HG03045 (cell line): ENCODE data around the gene RPL32.
"Not testable (repeated sequence)": the region's sequence is repeated elsewhere in the genome, so short reads cannot be mapped to it uniquely, and the experiment has no call there.

ENCODE experiments used
- ATAC-seq: cut with Tn5 transposase; IDR thresholded peaks from one replicate; pipeline ENCODE4 v1.9.1; 2021; ENCODE audit warnings: mild to moderate bottlenecking, moderate library complexity; ENCODE audit not compliant: unreplicated experiment

Gene RPL32

DNA sequence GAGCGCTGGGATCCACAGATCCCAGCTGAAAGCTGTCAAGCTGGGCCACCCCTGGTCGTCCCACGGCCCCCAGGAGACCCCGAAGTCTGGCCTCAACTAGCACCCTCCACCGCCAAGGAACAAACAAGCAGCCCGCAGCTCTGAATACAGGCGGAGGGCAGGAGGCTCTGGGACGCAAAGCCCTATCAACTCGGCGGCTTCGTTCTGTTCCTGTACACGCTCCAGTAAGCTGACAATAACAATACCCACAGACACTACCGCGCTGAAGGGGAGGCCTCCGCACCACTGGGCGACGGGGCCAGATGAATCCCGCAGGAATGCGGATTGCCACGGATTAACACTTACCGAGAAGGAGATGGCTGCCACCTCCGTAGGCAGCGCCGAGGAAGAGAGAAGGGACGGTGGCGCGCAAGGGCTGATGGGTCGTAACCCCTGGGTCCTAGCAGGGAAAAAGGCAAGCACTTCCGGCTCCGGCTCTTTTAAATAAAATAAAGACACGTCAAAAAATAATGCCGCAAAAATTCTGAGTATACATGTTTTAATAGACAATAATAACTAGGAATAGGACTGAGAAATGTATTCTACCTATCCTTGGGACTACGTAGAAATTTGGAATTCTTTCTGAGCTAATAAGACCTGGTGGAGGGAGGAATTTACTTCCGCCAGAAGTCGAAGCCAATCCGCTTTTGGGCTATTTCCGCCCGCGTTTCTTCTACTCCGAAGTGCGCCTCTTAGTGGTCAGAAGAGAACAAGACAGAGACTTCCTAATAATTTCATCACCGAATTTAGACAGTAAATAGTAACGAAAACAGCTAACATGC lies at the start of gene RPL32:
Gene RPL32 (minus strand): TSS at position 417 of the 821 bp plus-strand sequence. CDS start 1,328 bp downstream, outside the sequence.
- ATAC-seq = peak; percentile 86

DNA sequence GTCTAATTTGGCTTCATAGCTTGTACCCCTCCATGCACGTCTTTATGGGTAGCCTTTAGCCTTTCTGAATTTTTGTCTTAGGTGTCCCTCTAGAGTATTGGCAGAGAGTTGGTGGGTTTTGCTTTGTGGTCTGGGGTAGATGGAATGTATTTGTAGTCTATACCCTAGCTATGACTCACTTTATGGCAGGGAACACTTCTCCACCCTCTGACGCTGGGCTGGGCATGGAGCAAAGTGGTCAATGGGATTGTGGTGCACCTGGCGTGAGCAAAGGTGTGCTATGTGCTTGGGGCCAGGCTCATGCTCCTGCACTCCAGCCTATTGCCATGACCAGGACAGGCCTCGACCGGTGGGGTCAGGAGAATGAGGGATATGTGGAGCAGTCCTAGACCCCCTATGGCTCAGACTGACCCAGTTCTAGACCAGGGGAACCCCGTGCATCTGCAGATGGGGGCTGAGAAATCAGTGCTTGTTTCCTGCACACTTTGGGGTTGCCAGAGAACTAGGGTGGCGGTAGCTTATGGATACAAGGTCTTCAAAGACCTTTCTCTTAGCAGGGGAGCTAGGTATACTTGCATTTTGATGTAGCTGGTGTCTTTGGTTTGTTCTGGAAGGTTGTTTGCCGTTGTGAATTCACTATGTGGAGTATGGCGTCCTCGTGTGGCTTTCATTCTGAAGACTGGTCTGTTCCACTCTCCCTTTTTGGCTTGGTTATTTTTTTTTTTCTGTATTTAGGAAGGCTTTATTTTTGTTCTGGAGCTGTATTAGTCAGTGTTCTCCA lies 49.4 kb upstream of the RPL32 start:
- no peak for ATAC-seq

DNA sequence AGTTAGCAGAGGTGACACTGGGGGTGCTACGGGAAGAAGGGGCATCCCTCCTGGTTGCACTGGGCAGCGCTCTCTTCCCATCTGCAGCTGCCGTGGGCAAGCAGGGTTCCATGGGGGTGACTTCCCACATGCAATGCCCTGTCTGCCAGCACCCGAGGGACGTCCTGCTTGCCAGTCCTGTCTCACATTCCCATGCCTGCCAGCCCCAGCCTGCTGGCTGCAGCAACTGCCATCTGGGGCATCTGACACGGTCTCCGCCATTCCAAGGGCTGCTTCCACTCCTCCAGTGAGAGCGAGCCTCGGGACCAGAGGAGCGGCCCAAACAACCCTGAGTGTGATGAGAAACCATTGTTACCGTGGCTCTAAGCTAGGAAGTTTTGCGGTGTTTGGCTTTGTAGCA lies 45.4 kb upstream of the RPL32 start:
- no peak for ATAC-seq

DNA sequence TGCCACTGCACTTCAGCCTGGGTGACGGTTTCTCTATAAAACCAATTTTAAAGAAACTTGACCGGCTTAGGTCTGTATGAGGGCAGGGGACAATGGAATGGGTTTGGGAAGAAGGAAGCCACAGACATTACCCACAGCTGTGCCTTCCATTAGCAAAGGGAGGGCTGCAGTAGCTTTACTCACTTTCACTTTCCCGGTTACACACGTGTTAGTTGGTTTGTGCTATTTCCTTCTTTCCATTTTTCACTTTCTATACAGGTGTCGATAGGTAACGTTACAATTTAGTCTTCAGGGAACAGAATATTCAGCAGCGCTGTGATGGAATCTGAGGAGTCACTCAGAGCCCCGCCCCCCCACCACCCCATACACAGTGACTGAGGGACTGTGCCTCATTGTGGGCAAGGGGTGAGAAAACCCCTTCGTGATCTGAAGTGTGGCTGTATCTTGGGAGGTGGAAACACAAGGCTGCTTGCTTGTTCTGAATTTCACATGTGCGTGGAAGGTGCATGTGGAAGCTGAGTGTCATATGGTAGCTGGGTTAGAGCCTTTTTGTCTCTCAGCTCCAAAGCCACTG lies 44.8 kb upstream of the RPL32 start:
- no peak for ATAC-seq

DNA sequence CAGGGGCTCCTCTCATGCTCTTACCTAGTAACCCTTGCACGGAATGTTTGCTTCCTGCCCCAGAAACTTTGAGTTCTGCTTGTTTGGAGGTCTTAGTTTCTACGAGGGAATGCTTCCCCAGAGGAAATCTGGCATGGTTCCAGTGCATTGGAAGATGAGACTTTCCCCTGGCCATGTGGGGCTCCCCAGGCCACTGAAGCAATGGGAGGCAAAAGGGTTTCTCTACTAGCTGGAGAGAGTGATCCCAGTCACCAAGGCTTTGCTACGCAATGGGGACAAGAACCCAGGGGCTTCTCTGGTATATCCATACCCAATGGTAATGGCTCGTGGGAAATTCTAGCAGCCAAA lies 44.2 kb upstream of the RPL32 start:
- no peak for ATAC-seq

DNA sequence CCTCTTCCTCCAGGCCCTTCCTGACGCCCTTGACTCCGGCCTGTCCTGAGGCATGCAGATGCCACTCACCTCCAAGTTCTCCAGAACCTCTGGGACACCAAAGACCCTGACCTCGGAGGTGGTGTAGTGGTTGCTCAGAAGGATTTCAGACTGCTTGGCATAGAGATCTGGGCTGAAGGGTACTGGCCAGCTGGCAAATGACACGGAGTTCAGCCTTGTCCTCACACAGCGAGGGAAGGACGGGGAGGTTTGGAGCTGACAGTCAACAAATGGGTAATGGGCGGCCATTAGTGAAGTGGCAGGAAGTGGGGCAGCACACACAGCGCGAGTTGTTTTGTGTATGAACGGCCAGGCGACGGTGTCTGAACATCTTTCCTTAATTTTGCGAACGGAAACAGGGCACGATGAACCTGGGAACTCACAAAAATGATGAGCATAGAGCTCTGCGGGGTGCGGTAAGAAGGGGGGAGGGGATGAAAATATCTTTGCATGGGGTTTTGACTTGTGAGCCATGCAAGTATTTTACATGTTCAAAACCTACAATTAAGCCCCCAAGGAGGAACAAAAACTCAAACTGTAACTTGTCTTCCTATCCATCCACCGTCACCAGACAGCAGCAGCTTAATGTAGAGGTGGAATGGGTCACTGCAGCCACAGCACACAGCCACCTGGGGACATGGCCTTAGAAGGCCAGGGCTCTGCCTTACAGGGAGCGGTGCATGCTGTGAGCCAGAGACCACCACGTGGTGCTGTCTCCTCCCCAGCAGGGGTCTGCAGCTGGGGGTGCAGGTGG lies 43.6 kb upstream of the RPL32 start:
- ATAC-seq = no peak

DNA sequence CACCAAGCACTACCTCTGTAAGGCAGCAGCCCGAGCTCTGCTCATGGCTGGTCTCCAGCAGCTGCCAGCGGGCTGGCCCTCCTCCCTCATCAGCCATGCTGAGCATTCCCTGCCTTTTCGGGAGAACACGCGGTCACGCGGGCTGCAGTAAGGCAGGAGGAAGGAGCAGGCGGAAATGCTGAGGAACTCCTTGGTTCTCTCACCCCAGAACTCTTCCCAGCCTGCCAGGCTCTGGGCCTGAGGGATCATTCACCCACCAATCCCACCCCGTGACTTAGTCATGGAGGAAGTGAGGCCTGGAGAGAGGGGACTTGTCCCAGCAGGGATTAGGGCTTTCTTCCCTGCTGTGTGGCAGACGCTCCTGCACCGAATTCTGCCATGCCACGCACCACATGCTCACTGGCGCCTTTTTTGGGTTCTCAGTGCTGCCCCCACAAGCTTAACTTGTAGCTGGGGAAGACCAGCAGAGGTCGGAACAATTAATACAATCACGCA lies 42.9 kb upstream of the RPL32 start:
- no peak for ATAC-seq

DNA sequence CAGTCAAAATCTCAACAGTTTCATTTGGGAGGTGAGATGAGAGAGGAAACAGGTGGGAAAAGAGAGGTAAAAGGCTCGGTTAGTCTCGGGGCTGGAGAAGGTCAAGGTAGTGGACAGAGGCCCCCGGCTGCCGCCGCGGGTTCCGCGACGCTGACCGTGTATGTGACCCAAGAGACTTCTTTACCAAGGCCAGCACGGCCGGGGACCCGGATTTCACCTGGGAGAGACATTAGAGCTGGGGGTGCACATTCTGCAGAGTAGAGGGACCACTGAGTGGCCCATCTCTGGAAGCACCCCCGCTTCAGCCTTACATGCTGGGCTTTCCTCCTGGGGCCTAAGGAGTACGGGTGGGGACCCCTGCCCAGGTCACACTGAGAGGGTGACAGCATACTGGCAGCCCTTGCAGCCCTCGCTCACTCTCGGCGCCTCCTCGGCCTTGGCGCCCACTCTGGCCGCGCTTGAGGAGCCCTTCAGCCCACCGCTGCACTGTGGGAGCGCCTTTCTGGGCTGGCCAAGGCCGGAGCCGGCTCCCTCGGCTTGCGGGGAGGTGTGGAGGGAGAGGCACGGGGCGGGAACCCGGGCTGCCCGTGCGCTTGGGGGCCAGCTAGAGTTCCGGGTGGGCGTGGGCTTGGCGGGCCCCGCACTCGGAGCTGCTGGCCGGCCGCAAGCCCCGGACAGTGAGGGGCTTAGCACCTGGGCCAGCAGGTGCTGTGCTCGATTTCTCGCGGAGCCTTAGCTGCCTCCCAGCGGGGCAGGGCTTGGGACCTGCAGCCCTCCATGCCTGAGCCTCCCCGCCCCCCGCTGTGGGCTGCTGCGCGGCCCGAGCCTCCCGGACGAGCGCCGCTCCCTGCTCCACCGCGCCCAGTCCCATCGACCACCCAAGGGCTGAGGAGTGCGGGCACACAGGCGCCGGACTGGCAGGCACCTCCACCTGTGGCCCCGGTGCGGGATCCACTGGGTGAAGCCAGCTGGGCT lies 41.3 kb upstream of the RPL32 start:
- no peak for ATAC-seq

DNA sequence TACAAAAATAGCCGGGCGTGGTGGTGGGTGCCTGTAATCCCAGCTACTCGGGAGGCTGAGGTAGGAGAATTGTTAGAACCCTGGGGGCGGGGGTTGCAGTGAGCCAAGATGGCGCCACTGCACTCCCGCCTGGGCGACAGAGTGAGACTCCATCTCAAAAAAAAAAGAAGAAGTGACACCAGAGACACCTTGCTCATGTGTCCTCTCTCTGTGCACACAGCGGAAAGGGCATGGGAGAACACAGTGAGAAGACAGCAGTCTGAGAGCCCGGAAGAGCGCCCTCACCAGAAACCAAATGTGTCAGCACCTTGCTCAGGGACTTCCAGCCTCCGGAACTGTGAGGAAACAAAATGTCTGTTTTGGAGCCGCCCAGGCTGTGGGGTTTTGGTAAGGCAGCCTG lies 40.5 kb upstream of the RPL32 start:
- ATAC-seq = not testable (repeated sequence)

DNA sequence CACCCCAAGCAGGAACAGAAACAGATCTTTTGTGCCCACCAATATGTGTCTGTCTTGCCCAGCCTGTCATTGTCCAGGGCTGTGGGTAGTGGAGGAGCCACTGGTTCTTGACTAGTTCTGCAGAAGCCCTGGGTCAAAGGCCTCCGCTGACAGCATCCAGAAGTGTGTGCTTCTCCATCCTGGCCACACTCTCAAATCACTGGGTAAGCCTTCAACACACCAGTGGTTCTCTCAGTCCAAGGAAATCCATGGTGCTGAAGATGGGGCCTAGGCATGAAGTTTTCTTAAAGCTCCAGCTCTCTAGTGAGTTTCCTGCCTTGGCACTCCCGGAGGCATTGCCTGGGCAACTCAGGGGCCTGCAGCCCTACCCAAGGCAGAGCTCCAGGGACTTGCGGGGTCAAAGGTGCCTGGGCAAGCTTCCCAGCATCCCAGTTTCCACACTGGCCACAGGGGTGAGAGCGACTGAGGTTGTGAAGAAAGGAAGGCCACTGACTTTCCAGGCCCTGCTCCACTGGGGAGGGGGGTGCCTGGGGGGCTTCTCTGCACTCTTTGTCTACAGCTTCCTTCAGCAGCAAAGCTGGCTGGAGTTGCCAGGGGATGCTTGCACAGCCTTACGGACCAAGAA lies 37.9 kb upstream of the RPL32 start:
- no peak for ATAC-seq

DNA sequence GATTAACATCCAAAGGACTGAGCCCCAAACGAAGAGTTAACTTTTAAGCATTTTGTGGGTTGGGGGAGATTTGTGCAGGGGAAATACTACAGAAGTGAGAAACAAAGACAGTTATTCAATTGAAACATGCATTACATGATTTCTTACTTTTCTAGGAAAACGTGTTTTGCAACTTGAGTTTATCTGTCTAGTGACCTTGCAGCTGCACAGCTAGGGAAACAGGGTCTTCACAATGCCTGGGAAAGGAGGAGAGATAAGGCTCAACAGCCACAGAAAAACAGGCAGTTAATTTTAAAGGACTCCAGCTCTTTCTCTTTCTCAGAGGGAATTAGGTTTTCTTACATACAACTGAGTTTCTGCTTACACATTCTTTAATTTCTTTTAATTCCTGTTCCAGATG lies 37.4 kb upstream of the RPL32 start:
- not testable (repeated sequence) for ATAC-seq

DNA sequence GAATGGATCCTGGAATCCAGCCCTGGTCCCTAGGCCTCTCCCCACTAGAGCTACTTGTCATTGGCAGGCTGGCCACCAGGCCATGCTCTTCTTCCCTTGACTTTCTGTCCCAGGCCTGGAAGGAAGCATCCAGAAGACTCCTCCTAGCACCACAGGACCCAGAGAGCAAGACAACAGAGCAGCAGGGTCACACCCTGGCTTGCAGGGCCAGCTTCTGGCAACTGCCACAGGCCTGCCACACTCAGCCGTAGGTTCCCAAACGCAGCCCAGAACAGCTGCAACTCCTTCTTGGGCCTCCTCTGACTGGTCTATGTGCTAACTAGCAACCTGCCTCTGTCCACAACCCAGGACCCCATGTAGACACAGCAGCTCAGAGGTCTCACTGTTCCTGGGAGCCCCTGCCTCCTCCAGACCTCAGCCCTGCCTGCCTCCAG lies 36.8 kb upstream of the RPL32 start:
- ATAC-seq = no peak

DNA sequence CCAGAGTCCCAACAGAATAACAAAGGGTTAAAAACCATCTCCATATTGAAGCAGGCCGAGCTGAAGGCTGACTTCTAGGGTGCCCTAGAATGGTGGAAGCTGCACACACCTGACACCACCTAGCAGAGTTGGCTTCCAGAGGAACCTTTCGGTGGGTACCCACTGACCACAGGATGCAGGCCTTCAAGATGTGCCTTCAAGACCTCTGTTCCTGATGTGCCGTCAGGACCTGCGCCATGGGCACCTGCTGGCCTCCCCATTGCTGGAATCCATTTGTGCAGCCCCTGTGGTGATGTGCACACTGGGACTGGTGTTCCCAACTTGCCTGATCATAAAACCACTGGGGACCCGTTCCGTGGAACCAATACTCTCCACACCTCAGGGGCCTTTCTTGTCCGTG lies 35.7 kb upstream of the RPL32 start:
- no peak for ATAC-seq

DNA sequence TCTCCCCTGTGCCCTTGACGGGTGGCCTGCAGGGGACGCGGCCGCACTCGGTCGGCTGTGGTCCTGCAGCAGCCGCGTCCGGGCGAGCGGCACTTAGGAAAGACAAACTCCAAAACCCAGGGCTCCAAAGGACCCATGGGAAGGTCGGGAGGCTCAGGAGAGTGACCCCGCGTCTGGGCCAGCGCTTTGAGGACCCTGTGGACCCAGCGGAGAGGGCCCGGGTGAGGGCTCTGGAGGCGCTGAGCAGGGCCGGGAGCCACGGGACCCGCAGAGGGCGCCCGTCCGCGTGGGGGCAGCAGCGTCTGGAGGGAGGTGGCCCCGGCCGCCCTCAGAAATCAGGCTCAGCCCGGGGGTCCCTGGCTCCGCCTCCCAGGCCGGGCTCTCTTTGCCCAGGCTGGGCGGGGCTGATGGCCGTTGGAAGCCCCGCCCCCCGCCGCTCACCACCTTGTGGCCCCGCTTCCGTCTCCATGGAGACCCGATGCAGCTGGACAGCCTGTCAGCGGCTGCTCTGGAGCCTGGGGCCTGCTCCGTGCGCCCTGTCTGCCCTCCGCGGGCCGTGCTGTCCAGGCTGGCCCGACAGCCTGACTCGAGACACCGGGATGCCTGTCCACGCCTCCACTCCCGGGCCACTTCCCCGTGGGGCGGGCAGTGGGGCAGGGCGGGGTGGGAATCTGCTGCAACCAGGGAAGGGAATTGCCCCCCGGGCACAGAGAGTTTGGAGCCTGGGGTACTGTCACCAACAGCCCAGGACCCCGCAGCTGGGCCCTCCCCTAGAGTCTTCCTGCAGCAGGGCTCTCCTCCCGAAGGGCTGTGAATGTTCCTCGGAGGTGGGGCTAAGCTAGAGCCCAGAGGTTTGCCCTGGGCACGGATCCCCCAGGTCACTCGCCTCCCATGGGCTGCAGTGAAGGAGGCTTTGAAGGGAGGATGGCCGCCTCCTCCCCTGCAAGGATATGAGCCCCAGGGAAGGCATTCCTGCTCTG lies 34.8 kb upstream of the RPL32 start:
- no peak for ATAC-seq

DNA sequence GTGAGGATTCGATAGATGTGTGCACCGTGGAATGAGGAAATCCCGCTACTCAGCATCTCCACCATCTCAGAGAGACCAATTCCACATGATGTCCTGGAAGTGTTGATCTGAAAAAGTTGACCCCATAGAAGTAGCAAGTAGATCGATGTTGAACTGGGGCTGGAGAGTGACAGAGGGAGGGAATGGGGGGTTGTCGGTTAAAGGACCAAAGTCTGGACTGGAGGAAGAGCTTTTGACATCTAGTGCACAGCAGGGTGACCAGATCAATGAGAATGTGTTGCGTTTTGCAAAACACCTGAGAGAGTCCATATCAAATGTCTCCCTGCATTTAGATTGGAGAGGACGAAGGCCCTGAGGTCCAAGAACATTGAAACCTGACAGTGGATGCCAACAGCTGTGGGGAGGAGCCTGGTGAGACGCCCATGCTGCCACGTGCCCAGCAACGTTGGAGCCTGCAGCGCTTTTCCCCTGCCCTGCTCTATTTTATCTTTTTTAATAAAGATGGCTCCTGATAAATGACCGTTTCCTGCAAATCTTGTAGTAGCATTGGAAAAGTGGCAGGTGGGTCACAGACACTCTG lies 30.1 kb upstream of the RPL32 start:
- no peak for ATAC-seq

DNA sequence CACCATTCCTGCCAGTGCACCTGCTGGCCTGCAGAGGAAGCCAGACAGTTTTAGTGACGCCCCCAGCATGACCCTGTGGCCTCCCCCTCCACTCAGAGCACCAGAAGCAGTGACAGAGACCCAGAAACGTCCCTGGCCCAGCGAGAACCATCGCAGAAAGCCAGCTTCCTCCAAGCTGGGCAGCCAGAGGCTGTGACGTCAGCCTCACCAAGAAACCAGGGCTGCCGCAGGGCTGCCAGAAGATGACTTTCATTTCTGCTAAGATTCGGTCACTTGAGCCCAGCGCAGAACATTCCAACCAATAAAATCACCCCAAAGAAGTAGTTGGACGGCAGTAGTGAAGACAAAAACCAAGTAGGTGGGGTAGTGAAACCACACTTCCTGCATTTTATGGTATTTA lies 29.6 kb upstream of the RPL32 start:
- ATAC-seq = no peak

DNA sequence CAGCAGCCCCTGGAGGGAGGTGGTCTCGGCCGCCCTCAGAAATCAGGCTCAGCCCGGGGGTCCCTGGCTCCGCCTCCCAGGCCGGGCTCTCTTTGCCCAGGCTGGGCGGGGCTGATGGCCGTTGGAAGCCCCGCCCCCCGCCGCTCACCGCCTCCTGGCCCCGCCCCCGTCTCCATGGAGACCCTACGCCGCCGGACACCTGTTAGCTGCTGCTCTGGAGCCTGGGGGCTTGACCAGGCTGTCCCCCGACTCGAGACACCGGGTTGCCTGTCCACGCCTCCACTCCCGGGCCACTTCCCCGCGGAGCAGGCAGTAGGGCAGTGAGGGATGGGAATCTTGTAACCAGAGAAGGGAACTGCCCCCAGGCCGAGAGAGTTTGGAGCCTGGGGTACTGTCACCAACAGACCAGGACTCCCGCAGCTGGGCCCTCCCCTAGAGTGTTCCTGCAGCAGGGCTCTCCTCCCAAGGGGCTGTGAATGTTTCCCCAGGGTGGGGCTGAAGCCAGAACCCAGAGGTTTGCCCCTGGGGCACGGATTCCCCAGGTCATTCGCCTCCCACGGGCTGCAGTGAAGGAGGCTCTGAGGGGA lies 27.8 kb upstream of the RPL32 start:
- ATAC-seq = peak; percentile 56
